ENCODE results near the gene CTNNA2.

DNA sequence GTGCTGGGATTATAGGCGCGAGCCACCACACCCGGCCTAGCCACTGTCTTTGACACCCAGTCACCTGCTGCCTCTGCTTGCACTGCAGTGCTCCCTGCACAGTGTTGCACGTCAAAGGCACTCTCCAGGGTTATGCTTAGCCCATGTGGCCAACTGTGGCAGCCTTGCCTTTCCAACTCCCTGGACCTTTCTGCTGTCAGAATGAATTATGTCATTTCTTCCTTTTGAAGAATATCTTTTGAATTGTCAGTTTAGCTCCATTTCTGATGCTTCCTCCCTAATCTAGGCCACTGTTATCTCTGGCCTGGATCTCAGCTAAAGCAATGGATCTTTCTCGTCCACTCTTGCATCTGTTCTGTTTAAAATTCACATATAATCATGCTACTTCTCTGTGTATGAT, 821.0 kb downstream of the CTNNA2 start:
- no peak for TF ChIP-seq POLR2AphosphoS5 (IDR thresholded peaks at IDR 0.05)
- TF ChIP-seq, protein P1, sequence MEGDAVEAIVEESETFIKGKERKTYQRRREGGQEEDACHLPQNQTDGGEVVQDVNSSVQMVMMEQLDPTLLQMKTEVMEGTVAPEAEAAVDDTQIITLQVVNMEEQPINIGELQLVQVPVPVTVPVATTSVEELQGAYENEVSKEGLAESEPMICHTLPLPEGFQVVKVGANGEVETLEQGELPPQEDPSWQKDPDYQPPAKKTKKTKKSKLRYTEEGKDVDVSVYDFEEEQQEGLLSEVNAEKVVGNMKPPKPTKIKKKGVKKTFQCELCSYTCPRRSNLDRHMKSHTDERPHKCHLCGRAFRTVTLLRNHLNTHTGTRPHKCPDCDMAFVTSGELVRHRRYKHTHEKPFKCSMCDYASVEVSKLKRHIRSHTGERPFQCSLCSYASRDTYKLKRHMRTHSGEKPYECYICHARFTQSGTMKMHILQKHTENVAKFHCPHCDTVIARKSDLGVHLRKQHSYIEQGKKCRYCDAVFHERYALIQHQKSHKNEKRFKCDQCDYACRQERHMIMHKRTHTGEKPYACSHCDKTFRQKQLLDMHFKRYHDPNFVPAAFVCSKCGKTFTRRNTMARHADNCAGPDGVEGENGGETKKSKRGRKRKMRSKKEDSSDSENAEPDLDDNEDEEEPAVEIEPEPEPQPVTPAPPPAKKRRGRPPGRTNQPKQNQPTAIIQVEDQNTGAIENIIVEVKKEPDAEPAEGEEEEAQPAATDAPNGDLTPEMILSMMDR (IDR thresholded peaks at IDR 0.05), result no peak
